Lung microvascular endothelial cell (primary cell): ENCODE data around the gene TPP1. TPM values are rescaled to one million over a fixed set of nuclear protein-coding genes. Genes with fewer than 3 reads are reported as not detected.
A peak's percentile ranks its signal among the peaks of the same experiment; 100 is the strongest.

Experiments
- DNase-seq, 2 donors: peaks; one replicate each; pipeline versions ENCODE4 v3.0.0 to v3.0.0-alpha.2; 2010; ENCODE audit warnings: low read depth in 2 of 2
- total RNA-seq: library from RNA; depleted of rRNA; stranded (reverse); fragments of >200 nt; gene quantifications from 2 replicates; pipeline ENCODE4 v1.2.1, GENCODE V29; 2014

The TPP1 gene
- total RNA-seq, 1 donor from 2014 or later: 69.2 TPM

DNA sequence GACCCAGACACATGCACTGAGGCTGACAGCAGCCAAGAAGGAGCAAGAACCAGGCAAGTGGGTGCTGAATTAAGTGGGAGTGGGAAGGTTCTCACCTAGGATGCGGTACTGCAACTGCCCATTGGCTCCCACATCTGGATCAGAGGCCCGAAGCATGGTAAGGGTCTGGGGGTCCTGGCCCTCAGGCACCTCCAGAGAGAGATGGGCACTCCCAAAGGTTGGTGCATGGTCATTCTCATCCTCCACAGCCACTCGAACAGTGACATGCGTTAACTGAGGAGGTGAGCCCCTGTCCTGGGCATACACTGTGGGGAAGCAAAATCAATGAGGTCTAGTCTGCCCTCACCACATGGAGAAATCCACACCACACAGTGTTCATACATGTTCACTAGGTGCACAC is 9.3 kb upstream of the TPP1 start:
- no peak for DNase-seq

- DNase-seq: no peak
Measured at GRCh38 chr11:6627762-6628241, 8.6 kb upstream of the TPP1 start.

DNA sequence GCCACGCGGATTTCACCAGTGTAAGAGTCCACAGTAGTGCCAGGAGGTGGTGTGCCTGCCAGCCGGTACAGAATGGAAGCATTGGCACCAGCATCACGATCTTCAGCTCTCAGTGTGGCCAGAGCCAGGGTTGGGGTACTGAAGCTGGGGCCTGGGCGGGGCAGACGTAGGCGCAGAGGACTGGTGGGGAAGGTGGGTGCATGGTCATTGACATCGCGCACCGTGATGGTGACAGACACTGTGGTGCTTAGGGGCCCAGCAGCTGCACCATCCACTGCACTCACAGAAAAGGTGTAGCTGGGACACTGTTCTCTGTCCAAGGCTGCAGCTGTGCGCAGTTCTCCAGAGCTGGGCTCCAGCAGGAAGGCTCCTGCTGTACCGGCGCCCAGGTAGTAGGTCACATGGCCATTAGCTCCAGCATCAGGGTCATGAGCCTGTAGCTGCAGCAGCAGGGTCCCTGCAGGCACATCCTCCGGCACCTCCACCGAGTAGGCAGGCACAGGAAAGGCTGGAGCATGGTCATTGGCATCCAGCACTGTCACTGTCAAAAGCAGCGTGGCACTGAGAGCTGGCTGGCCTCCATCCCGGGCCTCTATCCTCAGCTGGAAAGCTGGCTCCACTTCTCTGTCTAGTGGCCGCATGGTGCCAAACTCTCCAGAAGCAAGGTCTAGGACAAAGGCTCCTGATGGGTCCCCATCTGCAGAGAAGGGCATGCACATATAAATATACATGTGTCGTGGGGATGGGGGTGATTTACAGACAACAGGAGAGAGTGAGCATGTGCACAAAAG is 7.9 kb upstream of the TPP1 start:
- no peak for DNase-seq

DNA sequence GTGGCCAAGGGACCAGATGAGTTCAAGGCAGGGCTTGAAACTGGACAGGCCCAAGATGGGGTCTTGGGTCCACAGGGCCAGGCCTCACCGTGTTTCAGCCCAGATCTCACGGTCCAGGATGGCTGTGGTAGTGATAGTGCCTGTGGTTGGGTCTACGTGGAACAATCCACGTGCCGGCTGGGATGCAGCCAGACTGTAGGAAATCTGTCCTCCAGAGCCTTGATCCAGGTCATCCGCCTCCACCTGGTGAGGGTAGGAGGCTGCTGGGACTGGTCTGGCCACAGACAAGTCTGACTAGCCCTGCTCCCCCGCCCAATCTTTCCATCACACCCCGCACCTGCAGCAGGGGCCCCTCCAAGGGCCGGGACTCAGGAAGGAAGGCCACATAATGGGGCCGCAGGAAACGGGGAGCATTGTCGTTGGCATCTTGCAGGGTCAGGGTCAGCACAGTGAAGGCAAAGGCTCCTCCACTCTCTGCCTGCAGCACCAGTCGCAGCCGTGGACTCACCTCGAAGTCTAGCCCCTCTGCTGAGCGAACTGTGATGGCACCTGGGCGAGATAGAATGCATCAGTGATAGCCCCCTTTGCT is 6.7 kb upstream of the TPP1 start:
- no peak for DNase-seq

DNA sequence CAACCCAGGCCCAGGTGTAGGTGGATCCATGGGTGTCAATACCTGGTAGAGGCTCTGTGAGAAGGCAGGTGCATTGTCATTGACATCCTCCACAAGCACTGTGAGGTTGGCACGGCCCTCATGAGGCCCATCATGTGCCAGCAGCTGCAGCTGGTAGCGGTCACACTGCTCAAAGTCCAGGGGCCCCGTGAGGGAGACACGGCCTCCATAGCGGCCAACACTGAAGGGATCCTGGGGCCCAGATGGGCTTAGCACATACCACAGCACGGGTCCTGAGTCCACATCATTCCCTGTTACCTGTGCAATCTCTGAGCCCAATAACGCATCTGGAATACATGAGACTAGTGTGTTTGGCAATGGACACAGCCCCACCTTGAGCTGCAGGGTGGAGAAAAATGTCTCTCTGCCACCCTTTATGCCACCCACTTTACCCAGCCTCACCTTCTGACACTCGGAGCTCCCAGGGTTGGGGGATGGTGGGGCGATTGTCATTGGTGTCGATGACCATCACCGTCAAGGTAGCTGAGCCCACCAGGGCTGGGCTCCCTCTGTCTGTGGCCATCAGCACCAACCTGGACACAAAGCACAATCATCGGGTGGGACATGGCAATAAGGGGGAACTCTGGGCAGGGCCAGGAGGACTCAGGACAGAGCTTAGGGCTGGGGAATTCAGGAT is 6.1 kb upstream of the TPP1 start:
- no peak for DNase-seq

GRCh38 chr11:6623391-6624363 is 4.5 kb upstream of the TPP1 start:
- no peak for DNase-seq

GRCh38 chr11:6622261-6623171 is 3.3 kb upstream of the TPP1 start:
- DNase-seq: peak; percentile 45 to 72

- DNase-seq: no peak
Measured at GRCh38 chr11:6621711-6622211, 2.5 kb upstream of the TPP1 start.

DNA sequence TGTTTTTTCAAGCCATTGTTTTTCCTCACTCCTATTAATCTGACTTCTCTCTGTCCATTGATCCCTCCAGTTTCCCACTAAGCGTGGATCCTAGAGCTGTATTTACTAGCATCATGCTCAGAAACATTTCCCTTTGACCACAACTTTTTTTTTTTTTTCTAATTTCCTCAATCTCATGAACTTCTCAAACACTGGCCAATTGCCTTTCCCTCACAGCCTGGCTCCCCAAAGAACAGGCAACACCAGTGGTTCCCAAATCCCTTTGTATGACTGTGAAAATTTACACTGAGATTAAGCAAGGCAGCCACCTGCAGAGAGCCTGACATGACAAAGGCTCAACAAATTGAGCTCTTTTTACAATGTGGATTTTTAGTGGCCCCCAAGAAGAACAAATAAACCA is 1.4 kb upstream of the TPP1 start:
- no peak for DNase-seq

GRCh38 chr11:6618117-6619003 is 862 bp downstream of the TPP1 start:
- peak; percentile 93 to 94 for DNase-seq

GRCh38 chr11:6617315-6617781 is 1.9 kb downstream of the TPP1 start:
- peak; percentile 80 to 81 for DNase-seq

GRCh38 chr11:6616596-6617250 is 2.5 kb downstream of the TPP1 start:
- DNase-seq: no peak

DNA sequence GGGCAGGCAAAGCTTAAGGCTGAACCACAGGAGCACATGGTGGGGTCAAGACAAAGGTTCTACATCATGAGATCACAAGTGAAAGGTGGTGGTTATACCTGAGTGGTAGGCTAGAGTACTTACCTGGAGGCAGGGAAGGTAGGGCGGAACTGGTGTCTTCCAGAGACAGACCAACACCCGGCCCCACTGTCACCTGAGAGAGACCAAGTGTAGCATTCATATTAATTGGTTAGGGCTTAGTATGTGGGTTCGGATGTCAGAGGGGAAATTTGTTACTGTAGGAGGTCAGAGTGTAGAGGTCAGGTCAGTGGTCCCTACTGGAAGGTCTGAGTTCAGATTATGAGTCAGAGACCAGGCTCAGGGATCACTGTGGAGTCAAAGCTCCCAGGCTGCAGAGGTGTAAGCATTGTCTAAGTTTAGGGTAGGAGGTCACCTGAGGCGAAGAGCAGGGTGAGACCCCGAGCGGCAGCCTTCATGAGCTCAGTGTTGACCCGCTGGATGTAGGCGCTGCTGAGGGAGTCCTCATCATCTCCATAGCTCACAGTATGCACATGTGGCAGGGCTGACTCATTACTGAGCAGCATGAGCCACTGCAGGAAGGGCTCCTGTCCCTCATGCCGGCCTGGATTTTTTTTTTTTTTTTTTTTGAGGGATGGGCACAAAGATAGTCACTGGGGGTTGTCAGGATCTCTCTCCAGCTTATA is 3.2 kb downstream of the TPP1 start:
- peak in 1 of 2 donors; percentile 72 for DNase-seq

- DNase-seq: no peak
Measured at GRCh38 chr11:6615046-6615445, 4.2 kb downstream of the TPP1 start.

- no peak for DNase-seq
Measured at GRCh38 chr11:6614446-6614845, 4.8 kb downstream of the TPP1 start.

DNA sequence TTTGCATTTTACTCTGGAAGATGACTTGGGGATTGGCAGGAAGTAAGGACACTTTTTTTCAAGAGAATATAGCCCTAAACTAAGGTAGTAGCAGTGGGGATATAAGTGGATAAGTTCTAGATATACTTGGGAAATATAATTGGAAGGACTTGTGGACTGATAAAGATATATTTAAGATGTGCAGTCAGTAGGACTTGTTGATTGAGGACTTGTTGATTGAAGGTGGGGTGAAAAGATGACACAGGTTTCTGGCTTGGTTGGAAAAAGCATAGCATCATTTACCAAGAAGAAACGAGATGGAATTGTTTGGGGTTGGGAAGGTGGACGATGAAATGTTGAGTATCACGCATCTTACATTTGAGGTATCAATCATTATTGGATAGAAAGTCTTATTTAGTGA is 5.7 kb downstream of the TPP1 start:
- DNase-seq: no peak

DNA sequence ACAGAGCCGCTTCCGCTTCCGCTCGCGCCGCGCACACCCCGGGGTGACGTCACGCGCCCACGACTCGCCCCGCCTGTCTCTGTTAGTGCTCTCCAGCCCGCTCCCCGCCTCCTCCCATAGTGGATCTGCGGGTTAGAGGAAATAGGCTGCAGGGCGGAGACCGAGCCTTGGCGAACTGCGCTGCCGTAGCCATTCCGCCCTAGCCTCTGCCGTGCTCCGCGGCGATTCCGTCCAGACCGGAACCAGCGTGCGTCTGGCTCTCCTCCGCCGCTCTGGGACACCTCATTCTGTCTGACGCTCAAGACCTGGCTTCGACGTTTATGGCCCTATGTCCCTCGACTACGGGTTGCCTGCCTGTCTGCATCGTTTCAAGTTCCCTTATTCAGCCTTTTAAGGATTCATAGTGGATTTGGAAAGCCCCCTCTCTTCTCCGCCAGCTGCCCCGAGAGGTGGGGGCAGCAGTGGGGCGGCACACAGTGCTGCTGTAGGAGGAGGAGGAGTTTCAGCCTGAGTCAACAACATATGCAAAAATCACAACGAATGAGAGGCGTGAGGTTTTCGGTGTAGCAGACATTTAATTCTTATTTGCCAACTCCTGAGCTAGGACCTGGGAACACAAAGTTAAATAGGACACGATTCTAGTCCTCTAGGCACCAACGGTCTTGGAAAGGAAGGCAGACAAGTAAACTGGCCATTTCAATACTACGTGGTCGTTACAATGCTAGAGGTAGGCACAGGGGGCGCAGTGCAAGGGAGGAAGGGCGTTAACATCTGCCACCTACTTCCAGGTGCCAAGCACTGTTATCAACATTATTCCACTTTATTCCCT is 6.8 kb downstream of the TPP1 start, which contains the start of gene TAF10:
TAF10 (minus strand) TSS at position 4 of the 829 bp plus-strand sequence. CDS start 27 bp downstream, outside the sequence.
- DNase-seq: peak; percentile 97 to 98
